SK-N-MC (cell line): ENCODE measurements around the gene FANCG.

ENCODE experiments used
- EZH2 ChIP-seq: fragments of 200-600 bp; sonication (generic); IDR thresholded peaks from one replicate; pipeline ENCODE4 v1.6.1; 2017; ENCODE audit warnings: antibody characterized with exemption
- FOXP2 ChIP-seq: optimal IDR thresholded peaks from 2 replicates; pipeline ENCODE3; 2011; ENCODE audit warnings: mild to moderate bottlenecking, moderate library complexity; ENCODE audit not compliant: insufficient read depth; ENCODE audit errors: extremely low read length, control extremely low read depth
- POLR2AphosphoS5 ChIP-seq: IDR thresholded peaks from 2 replicates; pipeline ENCODE4 v1.6.1; 2012; ENCODE audit warnings: mild to moderate bottlenecking, low read depth, low read length, borderline replicate concordance

- TF ChIP-seq POLR2AphosphoS5 (no peak), EZH2 (no peak), FOXP2 (no peak)
Measured at GRCh38 chr9:35107297-35108290, 27.9 kb upstream of the FANCG start.
